Psoas muscle (tissue), 8 donors: ENCODE results near the gene MSANTD2. TPM values are rescaled to one million over a fixed set of nuclear protein-coding genes. Genes with fewer than 3 reads are reported as not detected.

Experiments used
- ATAC-seq, 4 donors: fragments of 200-7000 bp; cut with Tn5 transposase; one replicate each; pipeline ENCODE4 v1.9.1; 2020; ENCODE audit warnings: moderate library complexity in 3 of 4, mild to moderate bottlenecking in 2 of 4
- DNase-seq, 2 donors: peaks; one replicate each; pipeline ENCODE4 v3.0.0-alpha.2; 2020
- H3K27ac ChIP-seq: fragments of 200-600 bp; one replicate; pipeline ENCODE4 v1.8.0; 2022
- H3K27me3 ChIP-seq, 3 donors: fragments of 200-600 bp in 1 of 3; one replicate each; pipeline versions ENCODE4 v1.6.1 to v1.8.0; 2013 to 2022; ENCODE audit warnings: low read length in 2 of 3, mild to moderate bottlenecking in 2 of 3, moderate library complexity in 1 of 3; ENCODE audit not compliant: insufficient read depth in 3 of 3
- H3K36me3 ChIP-seq, 2 donors: fragments of 200-600 bp in 1 of 2; one replicate each; pipeline versions ENCODE4 v1.6.1 to v1.8.0; 2013 to 2022; ENCODE audit warnings: low read depth in 1 of 2, mild to moderate bottlenecking in 1 of 2, moderate library complexity in 1 of 2; ENCODE audit not compliant: insufficient read depth in 1 of 2
- H3K4me1 ChIP-seq: fragments of 200-600 bp; one replicate; pipeline ENCODE4 v1.8.0; 2022
- H3K4me3 ChIP-seq: fragments of 200-600 bp; one replicate; pipeline ENCODE4 v1.8.0; 2022; ENCODE audit warnings: mild to moderate bottlenecking
- H3K9me3 ChIP-seq: fragments of 200-600 bp; one replicate; pipeline ENCODE4 v1.8.0; 2022
- CTCF ChIP-seq: fragments of 200-600 bp; IDR thresholded peaks from one replicate; pipeline ENCODE4 v1.8.0; 2022; ENCODE audit warnings: antibody characterized with exemption
- WGBS, 3 donors: extraction: QIAGEN DNeasy Blood & Tissue Kit; methylation state at CpG; one replicate each; pipeline versions ENCODE4 v1.1.6 to v1.1.7; 2013; 5-methylcytosine and 5-hydroxymethylcytosine counted together
- intact Hi-C, 2 donors: fragments of 100-400 bp; cut with DNase I; formaldehyde crosslinking; loops; one replicate each; pipeline versions ENCODE4 v1.11.0 to v1.14.2; 2022
- polyA plus RNA-seq, 3 donors: library from polyadenylated mRNA; stranded (reverse); fragments of 200-250 nt; gene quantifications; one replicate each; pipeline ENCODE4 v1.2.3, GENCODE V29; 2013
- total RNA-seq, 4 donors: library from RNA; stranded (reverse); fragmentation: NEBNext Ultra II Directional in 2 of 4; extraction: Animal tissue kit (Norgen Biotek cat#: 25700) in 2 of 4; gene quantifications; one replicate each; pipeline versions ENCODE4 v1.2.1 to v1.2.4, GENCODE V29; 2021 to 2023
- donor health status: healthy with polysubstance abuse.
- donor health status: DM: no; HTN: no; CAD: no; lungs with moderate emphysema.
- donor health status: Bipolar disorder and iron deficiency.
- donor health status: healthy.
- donor health status: DM: yes; HTN: yes; CAD: no.
- donor health status: DM: no; HTN: no; CAD: no.
- donor health status: DM: no; HTN: no; CAD: no.
- donor health status: DM: yes; HTN: yes; CAD: no.

Gene MSANTD2
- total and polyA plus RNA-seq, 7 donors, result 2.8 to 5.4 (median 4.0) TPM

- intact Hi-C loops, result loop anchor here (2.0 to 5.0 kb wide), 4 partner anchors 73 to 194 kb away; partner anchors contain the start of gene ESAM (in 2 of the 2)
- Histone ChIP-seq H3K4me3 (peak overlapping the region; percentile 56), H3K27me3 (peaks cover 0 to 32% (median 19%) of the 10 kb centered on the region in 3 donors), H3K4me1 (peaks cover 9% of the 10 kb centered on the region), H3K36me3 (no peaks in the 10 kb centered on the region), H3K9me3 (no peaks in the 10 kb centered on the region), H3K27ac (no peak overlapping the region)
- no peak for ATAC-seq
- no peak for DNase-seq
- WGBS, 3 donors, result 91 to 95% (median 92%) methylated on average over 8 of the region's 8 CpGs
- TF ChIP-seq CTCF, result no peak
Measured at GRCh38 chr11:124835918-124836317, 35.7 kb upstream of the MSANTD2 start.

GRCh38 chr11:124834526-124835180 lies 34.4 kb upstream of the MSANTD2 start:
- peaks cover 6% of the 10 kb centered on the region for H3K4me1 ChIP-seq
- DNase-seq (no peak), ATAC-seq (no peak)
- H3K9me3 ChIP-seq, result no peaks in the 10 kb centered on the region
- intact Hi-C loops, result loop anchor here (5.0 kb wide), 2 partner anchors 72 to 192 kb away; partner anchors contain the start of gene ESAM (in 1 of the 2)
- WGBS, 3 donors, result 79 to 91% (median 83%) methylated on average over 3 of the region's 3 CpGs
- H3K36me3 ChIP-seq, result no peaks in the 10 kb centered on the region
- peaks cover 0 to 20% (median 13%) of the 10 kb centered on the region in 3 donors for H3K27me3 ChIP-seq
- no peak for TF ChIP-seq CTCF
- no peak overlapping the region for H3K27ac ChIP-seq
- H3K4me3 ChIP-seq, result no peak overlapping the region

DNA sequence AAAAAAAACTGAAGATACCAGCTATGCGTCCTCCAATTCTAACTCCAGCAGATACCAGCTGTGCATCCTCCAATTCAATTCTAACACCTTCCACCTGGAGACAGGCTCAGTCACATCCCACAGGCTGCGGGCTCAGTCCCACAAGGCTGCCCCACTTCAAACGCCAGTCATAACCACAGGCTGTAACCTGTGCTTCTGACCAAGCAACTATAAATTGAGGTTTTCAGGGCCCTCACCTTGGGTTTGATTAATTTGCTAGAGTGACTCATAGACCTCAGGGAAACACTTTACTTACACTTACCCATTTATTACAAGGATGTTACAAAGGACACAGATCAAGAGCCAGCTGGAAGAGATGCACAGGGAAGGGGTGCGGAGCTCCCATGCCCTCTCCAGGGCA lies 32.4 kb upstream of the MSANTD2 start:
- no peaks in the 10 kb centered on the region for H3K4me1 ChIP-seq
- intact Hi-C loops, result no loop called here
- no peak overlapping the region for H3K4me3 ChIP-seq
- H3K36me3 ChIP-seq, result no peaks in the 10 kb centered on the region
- no peak for DNase-seq
- ATAC-seq, result no peak
- 80 to 93% (median 86%) methylated on average over 4 of the region's 4 CpGs for whole genome bisulfite sequencing, 3 donors
- H3K27me3 ChIP-seq, result no peaks in the 10 kb centered on the region
- no peak overlapping the region for H3K27ac ChIP-seq
- no peaks in the 10 kb centered on the region for H3K9me3 ChIP-seq
- no peak for TF ChIP-seq CTCF

- no peak overlapping the region for H3K27ac ChIP-seq
- intact Hi-C loops, result no loop called here
- no peaks in the 10 kb centered on the region for H3K36me3 ChIP-seq
- DNase-seq, result no peak
- no peak for TF ChIP-seq CTCF
- H3K9me3 ChIP-seq, result no peaks in the 10 kb centered on the region
- no peak for ATAC-seq
- 95 to 100% (median 97%) methylated on average over 2 of the region's 2 CpGs for WGBS, 3 donors
- H3K4me1 ChIP-seq, result no peaks in the 10 kb centered on the region
- H3K27me3 ChIP-seq, result no peaks in the 10 kb centered on the region
- no peak overlapping the region for H3K4me3 ChIP-seq
Measured at GRCh38 chr11:124831897-124832296, 31.7 kb upstream of the MSANTD2 start.

DNA sequence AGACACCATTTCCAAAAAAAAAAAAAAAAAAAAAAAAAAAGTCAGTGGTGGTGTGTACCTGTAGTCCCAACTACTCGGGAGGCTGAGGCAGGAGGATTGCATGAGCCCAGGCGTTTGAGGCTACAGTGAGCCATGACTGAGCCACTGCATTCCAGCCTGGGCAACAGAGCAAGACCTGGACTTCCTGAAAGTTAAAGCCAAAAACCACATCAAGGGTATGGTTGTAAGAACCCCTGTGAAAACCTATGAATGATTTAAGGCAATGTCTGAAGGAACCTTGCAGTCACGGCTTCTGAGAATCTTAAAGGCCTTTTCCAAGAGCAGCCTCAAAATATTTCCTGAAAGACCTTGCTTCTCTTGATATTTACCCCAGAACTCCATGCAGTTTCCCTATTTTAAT lies 30.5 kb upstream of the MSANTD2 start:
- ATAC-seq (no peak), DNase-seq (no peak)
- Histone ChIP-seq H3K4me3 (no peak overlapping the region), H3K36me3 (no peaks in the 10 kb centered on the region), H3K27me3 (no peaks in the 10 kb centered on the region), H3K9me3 (no peaks in the 10 kb centered on the region), H3K27ac (no peak overlapping the region), H3K4me1 (no peaks in the 10 kb centered on the region)
- no peak for TF ChIP-seq CTCF
- 90 to 96% (median 91%) methylated on average over 3 of the region's 3 CpGs for WGBS, 3 donors
- intact Hi-C loops, result no loop called here
